Mammary epithelial cell (primary cell): ENCODE measurements around the gene CCNF.
A peak's percentile ranks its signal among the peaks of the same experiment; 100 is the strongest.

Experiments used
- EZH2 ChIP-seq: IDR thresholded peaks from 2 replicates; pipeline ENCODE4 v1.6.1; 2012; ENCODE audit warnings: low read length, inconsistent platforms, borderline replicate concordance
- TF ChIP-seq, protein P1 (sequence below), 2 donors: IDR thresholded peaks in 1 of 2; conservative IDR thresholded peaks in 1 of 2; 2 replicates each; pipeline ENCODE4 v1.5.1; 2011 to 2012; ENCODE audit warnings: inconsistent platforms in 2 of 2, low read length in 2 of 2, mild to moderate bottlenecking in 2 of 2, control low read depth in 1 of 2, low read depth in 1 of 2; ENCODE audit not compliant: insufficient read depth in 1 of 2; ENCODE audit errors: extremely low read depth in 1 of 2

DNA sequence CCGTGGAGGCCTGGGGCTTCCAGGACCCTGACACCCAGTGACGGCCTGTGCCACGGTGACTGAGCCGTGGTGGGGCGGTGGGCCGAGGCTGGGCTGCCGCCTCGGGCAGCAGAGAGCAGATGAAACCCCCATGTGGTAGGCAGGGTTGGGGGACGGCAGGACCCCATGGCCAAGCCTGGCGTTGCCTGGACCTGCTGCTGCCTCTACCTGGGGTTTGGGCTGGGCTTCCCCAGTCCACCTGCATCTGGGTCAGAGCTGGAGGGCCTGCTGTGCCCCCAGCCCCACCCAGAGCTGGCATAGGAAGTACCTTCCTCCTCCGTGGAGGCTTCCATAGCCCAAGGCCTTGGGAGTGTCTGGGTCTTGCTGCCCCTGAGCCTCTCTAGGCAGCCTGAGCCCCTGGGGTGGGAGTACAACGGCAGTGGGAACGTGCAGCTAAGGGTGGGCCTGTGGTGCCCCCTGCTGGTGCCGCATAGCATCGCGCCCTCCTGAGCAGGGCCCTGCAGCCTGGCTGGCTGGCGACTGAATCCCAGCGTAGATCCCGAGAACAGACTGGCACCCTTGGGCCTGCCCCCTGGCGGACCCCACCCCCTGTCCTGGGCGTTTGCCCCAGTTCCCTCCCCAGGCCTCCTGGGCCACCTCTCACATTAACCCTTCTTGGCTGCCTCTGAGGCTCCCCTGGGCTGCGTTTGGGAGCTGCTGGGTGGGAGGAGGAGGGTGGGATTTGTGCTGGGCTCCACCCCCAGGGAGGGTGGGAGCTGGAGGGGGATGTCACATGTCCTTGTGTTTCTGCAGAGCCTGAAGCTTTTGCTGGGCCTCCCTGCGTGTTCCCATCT, 71.9 kb downstream of the CCNF start:
- TF ChIP-seq, protein P1, sequence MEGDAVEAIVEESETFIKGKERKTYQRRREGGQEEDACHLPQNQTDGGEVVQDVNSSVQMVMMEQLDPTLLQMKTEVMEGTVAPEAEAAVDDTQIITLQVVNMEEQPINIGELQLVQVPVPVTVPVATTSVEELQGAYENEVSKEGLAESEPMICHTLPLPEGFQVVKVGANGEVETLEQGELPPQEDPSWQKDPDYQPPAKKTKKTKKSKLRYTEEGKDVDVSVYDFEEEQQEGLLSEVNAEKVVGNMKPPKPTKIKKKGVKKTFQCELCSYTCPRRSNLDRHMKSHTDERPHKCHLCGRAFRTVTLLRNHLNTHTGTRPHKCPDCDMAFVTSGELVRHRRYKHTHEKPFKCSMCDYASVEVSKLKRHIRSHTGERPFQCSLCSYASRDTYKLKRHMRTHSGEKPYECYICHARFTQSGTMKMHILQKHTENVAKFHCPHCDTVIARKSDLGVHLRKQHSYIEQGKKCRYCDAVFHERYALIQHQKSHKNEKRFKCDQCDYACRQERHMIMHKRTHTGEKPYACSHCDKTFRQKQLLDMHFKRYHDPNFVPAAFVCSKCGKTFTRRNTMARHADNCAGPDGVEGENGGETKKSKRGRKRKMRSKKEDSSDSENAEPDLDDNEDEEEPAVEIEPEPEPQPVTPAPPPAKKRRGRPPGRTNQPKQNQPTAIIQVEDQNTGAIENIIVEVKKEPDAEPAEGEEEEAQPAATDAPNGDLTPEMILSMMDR (conservative IDR thresholded peaks at IDR 0.05 in 1 of 2, IDR thresholded peaks at IDR 0.05 in 1 of 2; ENCODE audit: extremely low read depth in 1 of 2, insufficient read depth in 1 of 2, low read depth in 1 of 2, low read length in 2 of 2) = peak; percentile 84 to 95
- no peak for TF ChIP-seq EZH2
